ENCODE data around the gene NR1D2.
"Not testable (repeated sequence)": the region's sequence is repeated elsewhere in the genome, so short reads cannot be mapped to it uniquely, and the experiment has no call there.

DNA sequence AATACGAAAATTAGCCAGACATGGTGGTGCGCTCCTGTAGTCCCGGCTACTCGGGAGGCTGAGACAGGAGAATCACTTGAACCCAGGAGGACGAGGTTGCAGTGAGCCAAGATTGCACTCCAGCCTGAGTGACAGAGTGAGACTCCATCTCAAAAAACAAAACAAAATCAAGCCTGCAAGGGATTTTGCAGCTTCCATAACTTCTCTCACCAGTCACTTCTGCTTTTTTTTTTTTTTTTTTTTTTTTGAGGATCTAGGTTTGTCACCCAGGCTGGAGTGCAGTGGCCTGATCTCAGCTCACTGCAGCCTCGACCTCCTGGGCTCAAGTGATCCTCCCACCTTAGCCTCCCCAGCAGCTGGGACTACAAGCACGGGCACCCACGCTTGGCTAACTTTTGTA lies 65.7 kb downstream of the NR1D2 start:
- TF ChIP-seq, protein P1, sequence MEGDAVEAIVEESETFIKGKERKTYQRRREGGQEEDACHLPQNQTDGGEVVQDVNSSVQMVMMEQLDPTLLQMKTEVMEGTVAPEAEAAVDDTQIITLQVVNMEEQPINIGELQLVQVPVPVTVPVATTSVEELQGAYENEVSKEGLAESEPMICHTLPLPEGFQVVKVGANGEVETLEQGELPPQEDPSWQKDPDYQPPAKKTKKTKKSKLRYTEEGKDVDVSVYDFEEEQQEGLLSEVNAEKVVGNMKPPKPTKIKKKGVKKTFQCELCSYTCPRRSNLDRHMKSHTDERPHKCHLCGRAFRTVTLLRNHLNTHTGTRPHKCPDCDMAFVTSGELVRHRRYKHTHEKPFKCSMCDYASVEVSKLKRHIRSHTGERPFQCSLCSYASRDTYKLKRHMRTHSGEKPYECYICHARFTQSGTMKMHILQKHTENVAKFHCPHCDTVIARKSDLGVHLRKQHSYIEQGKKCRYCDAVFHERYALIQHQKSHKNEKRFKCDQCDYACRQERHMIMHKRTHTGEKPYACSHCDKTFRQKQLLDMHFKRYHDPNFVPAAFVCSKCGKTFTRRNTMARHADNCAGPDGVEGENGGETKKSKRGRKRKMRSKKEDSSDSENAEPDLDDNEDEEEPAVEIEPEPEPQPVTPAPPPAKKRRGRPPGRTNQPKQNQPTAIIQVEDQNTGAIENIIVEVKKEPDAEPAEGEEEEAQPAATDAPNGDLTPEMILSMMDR (IDR thresholded peaks at IDR 0.05) = not testable (repeated sequence)
- not testable (repeated sequence) for TF ChIP-seq POLR2A (IDR thresholded peaks at IDR 0.05)

Data from breast epithelium (tissue), 3 donors.